GM12873 (cell line): Measurements from ENCODE around the gene ABHD14A.

Source experiments
- TF ChIP-seq, protein P1 (sequence below): IDR thresholded peaks from 2 replicates; pipeline ENCODE4 v1.5.1; 2012; ENCODE audit warnings: low read depth, mild to moderate bottlenecking, moderate library complexity, low read length, control low read depth; ENCODE audit not compliant: insufficient read depth; ENCODE audit errors: missing control alignments

The ABHD14A gene

DNA sequence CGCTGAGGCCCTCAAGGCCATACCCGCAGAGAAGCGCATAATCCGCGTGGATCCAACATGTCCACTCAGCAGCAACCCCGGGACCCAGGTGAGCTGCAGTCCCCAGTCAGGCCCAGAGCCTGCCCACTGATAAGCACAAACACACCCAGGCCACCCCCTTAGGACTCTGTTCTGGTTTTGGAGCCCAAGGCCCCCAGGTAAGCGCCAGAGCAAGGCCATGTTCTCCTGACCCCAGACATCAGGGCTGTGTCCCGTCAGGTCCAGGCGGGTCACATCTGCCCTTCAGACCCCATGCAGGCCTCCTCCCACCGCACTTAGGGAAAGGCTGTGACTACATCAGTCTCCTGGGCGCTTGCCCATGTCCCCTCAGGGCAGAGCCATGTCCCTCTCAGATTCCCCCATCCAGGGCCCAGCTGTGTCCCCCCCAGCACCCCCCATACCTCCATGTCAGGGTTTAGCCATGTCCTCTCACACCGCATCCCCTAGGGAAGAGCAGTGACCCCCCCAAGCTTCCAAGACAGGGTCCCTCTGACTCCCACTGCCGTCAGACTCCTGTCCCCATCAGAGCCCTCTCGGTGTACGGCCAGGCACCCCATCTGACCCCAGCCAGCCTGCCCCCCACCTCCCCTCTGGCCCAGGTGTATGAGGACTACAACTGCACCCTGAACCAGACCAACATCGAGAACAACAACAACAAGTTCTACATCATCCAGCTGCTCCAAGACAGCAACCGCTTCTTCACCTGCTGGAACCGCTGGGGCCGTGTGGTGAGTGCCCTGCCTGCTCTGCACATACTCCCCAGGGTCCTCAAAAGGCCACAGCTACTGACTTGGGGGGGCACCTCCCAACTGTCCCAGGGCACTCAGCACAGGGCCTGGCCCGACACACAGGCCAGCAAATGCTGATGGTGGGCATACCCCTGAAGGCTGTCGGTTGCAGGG lies 31.1 kb upstream of the ABHD14A start:
- TF ChIP-seq, protein P1, sequence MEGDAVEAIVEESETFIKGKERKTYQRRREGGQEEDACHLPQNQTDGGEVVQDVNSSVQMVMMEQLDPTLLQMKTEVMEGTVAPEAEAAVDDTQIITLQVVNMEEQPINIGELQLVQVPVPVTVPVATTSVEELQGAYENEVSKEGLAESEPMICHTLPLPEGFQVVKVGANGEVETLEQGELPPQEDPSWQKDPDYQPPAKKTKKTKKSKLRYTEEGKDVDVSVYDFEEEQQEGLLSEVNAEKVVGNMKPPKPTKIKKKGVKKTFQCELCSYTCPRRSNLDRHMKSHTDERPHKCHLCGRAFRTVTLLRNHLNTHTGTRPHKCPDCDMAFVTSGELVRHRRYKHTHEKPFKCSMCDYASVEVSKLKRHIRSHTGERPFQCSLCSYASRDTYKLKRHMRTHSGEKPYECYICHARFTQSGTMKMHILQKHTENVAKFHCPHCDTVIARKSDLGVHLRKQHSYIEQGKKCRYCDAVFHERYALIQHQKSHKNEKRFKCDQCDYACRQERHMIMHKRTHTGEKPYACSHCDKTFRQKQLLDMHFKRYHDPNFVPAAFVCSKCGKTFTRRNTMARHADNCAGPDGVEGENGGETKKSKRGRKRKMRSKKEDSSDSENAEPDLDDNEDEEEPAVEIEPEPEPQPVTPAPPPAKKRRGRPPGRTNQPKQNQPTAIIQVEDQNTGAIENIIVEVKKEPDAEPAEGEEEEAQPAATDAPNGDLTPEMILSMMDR: no peak

DNA sequence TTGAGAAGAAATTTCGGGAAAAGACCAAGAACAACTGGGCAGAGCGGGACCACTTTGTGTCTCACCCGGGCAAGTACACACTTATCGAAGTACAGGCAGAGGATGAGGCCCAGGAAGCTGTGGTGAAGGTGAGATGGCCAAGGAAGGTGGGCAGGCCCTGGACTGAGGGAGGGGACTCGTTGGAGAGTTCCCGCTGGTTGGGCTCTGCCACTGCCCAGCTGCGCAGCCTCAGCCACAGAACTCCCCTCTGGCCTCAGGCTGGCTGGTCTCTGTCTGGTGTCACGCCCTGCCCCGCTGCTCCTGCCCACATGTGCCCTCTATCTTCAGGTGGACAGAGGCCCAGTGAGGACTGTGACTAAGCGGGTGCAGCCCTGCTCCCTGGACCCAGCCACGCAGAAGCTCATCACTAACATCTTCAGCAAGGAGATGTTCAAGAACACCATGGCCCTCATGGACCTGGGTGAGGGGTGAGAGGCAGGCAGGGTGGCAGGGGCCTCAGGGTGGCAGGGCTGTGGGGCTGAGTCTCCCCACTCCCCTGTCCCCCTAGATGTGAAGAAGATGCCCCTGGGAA lies 30.3 kb upstream of the ABHD14A start:
- TF ChIP-seq, protein P1: no peak

DNA sequence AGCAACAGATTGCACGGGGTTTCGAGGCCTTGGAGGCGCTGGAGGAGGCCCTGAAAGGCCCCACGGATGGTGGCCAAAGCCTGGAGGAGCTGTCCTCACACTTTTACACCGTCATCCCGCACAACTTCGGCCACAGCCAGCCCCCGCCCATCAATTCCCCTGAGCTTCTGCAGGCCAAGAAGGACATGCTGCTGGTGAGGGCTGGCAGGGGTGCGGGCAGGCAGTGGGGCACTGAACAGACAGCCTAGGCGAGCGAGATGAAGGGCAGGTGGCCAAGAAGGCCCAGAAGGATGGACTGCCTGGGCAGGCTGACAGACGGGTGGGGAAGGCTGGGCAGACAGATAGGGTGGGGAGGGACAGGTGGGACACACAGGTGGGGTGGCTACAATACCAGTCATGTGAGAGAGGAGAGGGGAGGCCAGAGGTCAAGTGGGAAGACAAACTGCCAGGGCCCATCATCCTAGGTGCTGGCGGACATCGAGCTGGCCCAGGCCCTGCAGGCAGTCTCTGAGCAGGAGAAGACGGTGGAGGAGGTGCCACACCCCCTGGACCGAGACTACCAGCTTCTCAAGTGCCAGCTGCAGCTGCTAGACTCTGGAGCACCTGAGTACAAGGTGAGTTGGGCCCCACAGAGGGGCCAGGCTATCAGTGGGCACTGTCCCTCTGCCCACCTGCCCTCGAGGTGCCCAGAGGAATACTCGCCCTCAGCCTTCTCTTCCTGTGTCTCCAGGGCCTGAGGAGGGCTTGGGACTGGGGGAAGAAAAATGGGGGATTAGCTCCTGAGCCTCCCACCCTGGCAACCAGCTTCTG lies 29.6 kb upstream of the ABHD14A start:
- TF ChIP-seq, protein P1: no peak

DNA sequence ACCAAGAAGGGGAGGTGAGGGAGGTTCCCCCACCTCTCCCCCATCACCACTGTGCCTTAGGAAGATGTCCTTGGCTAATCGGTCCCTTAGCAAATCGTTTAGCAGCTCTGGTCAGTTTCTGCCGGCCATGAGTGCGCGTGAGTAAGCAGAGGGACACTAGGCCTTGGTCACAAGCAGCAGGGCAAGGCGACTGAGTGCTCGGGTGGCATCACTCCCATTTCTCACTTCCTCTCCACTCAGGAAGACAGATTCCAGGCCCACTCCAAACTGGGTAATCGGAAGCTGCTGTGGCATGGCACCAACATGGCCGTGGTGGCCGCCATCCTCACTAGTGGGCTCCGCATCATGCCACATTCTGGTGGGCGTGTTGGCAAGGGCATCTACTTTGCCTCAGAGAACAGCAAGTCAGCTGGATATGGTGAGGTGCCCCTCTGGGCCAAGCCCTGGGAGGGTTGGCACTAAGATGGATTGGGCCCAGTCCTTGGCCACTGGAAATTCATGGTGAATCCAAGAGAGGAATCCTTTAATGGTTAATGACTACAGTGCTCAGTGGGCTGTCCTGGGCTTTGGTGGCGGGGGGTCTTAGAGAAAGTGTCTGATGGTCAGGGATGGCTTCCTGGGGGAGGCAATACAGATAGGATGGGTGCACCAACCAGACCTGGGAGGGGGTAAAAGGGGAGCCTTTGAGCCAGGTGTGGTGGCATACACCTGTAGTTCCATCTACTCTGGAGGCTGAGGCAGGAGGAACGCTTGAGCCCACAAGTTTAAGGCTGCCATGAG lies 28.7 kb upstream of the ABHD14A start:
- TF ChIP-seq, protein P1: no peak

DNA sequence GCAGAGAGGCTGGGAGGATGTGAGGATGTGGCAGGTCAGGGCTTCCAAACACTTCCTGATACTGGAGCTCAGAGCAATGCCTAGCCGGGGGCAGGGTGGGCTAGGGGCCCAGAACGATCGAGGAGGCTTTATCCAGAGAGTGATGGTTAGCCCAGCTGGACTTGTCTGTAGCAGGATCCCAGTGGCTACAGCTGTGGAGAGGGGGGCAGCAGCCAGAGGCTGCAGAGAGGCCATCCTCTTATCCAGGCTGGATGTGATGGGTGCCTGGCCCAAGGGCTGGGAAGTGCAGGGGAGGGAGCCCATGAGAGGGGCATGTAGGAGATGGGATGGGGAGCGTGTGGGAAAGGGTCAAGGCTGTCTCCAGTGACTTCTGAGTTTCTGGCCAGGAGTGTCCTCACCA lies 28.1 kb upstream of the ABHD14A start:
- TF ChIP-seq, protein P1: no peak

DNA sequence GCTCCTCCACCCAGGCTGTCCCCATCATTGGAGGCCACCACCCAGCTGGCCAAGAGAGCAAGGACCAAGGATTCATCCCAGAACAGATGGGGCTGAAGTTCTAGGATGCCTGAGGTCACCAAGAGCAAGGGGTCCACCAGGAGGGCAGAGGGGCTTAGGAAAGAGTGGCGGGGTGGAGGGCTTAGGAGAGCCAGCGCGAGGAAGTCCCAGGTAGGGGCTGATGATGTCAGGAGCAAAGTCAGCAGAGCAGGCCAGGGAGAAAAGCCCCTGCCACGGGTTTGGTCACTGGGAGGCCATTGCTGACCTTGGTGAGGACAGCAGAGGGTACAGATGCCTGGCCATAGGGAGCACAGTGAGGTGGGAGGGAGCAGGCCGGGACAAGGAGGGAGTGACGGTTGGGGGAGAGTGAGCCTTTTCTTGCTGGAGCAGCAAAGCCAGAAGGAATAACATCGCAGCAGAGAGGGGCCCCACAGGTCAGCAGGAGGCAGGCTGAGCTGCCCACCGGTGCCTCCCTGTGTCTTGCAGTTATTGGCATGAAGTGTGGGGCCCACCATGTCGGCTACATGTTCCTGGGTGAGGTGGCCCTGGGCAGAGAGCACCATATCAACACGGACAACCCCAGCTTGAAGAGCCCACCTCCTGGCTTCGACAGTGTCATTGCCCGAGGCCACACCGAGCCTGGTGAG lies 27.5 kb upstream of the ABHD14A start:
- TF ChIP-seq, protein P1: no peak
